HepG2 (cell line): ENCODE measurements around the gene SHMT1. TPM values are rescaled to one million over a fixed set of nuclear protein-coding genes. Genes with fewer than 3 reads are reported as not detected.
A peak's percentile ranks its signal among the peaks of the same experiment; 100 is the strongest.

ENCODE experiments used
- ATAC-seq: fragments of 200-7000 bp; cut with Tn5 transposase; 3 replicates; pipeline ENCODE4 v1.9.1; 2020; ENCODE audit warnings: mild to moderate bottlenecking, moderate library complexity
- BruUV-seq: library from RNA; stranded (reverse); fragments of 400-500 nt; replicated peaks from 2 replicates; lab custom pipeline; 2021; lab: Mats Ljungman, UMichigan
- CTCF ChIA-PET: fragments of 300-600 bp; formaldehyde crosslinking; extraction: SDS; loops from one replicate; lab custom pipeline; 2021; ENCODE audit warnings: low total read pairs, inconsistent platforms, low intra/inter-chr PET ratio; lab: Yijun Ruan, JAX
- POLR2A ChIA-PET: fragments of 350-600 bp; sonication (Branson Sonifier 250); formaldehyde crosslinking; loops from one replicate; lab custom pipeline; 2020; ENCODE audit warnings: antibody characterized with exemption, inconsistent platforms; lab: Yijun Ruan, JAX
- DNase-seq: peaks from one replicate; pipeline ENCODE4 v3.0.0-alpha.2; 2015; ENCODE audit warnings: low spot score
- FAIRE-seq: peaks from 3 replicates; lab custom pipeline; 2011; peaks lifted over from hg19 to GRCh38; lab: Jason Lieb, UNC
- H2AFZ ChIP-seq: one replicate; pipeline ENCODE4 v1.6.1; 2011; ENCODE audit warnings: low read length, inconsistent platforms
- H3K27ac ChIP-seq: fragments of 300-600 bp; 3 replicates; pipeline ENCODE4 v1.8.0; 2011; ENCODE audit warnings: mixed run types, mild to moderate bottlenecking, mixed read lengths, low read length, inconsistent platforms; ENCODE audit not compliant: insufficient read depth; ENCODE audit errors: extremely low read length
- H3K27me3 ChIP-seq, 2 experiments: fragments of 200-600 bp in 1 of 2; 2 replicates in 1 of 2; 3 replicates in 1 of 2; pipeline versions ENCODE4 v1.6.0 to v1.8.0; 2011; ENCODE audit warnings: low read length in 2 of 2, mild to moderate bottlenecking in 2 of 2, moderate library complexity in 2 of 2, inconsistent platforms in 1 of 2; ENCODE audit not compliant: insufficient read depth in 2 of 2, control insufficient read depth in 1 of 2
- H3K36me3 ChIP-seq, 2 experiments: fragments of 200-600 bp in 1 of 2; replicated peaks in 1 of 2; 2 replicates in 1 of 2; 3 replicates in 1 of 2; pipeline versions ENCODE4 v1.5.1 to v1.8.0; 2011; ENCODE audit warnings: low read length in 2 of 2, inconsistent platforms in 1 of 2; ENCODE audit not compliant: insufficient read depth in 2 of 2, control insufficient read depth in 1 of 2
- H3K4me1 ChIP-seq: 2 replicates; pipeline ENCODE4 v1.5.1; 2012; ENCODE audit warnings: low read length, inconsistent platforms; ENCODE audit not compliant: insufficient read depth
- H3K4me2 ChIP-seq: 2 replicates; pipeline ENCODE4 v1.6.0; 2011; ENCODE audit warnings: low read depth, low read length, inconsistent platforms
- H3K4me3 ChIP-seq, 3 experiments: fragments of 200-600 bp in 1 of 3; sonication (generic), shearing (Covaris generic) in 1 of 3; replicated peaks in 1 of 3; 2 replicates each; pipeline ENCODE4 v1.5.1; 2011 to 2016; ENCODE audit warnings: low read length in 3 of 3, inconsistent platforms in 2 of 3, low read depth in 2 of 3, mild to moderate bottlenecking in 2 of 3, control low read depth in 1 of 3, mixed read lengths in 1 of 3; ENCODE audit not compliant: insufficient read depth in 1 of 3
- H3K79me2 ChIP-seq: one replicate; pipeline ENCODE4 v1.6.1; 2011; ENCODE audit warnings: low read length, inconsistent platforms; ENCODE audit not compliant: insufficient read depth
- H3K9ac ChIP-seq: 2 replicates; pipeline ENCODE4 v1.6.0; 2011; ENCODE audit warnings: mild to moderate bottlenecking, low read depth, low read length, inconsistent platforms; ENCODE audit not compliant: insufficient read depth
- H3K9me3 ChIP-seq: 2 replicates; pipeline ENCODE4 v1.5.1; 2012; ENCODE audit warnings: mild to moderate bottlenecking, low read length
- H4K20me1 ChIP-seq: 2 replicates; pipeline ENCODE4 v1.6.0; 2011; ENCODE audit warnings: inconsistent platforms, mild to moderate bottlenecking, low read length, moderate library complexity; ENCODE audit not compliant: insufficient read depth
- AGO2 ChIP-seq: fragments of 200-400 bp; formaldehyde crosslinking; optimal IDR thresholded peaks from 2 replicates; pipeline ENCODE3; 2017; ENCODE audit warnings: mild to moderate bottlenecking, low read depth, low read length, moderate library complexity
- BCLAF1 ChIP-seq: fragments of 450-650 bp; IDR thresholded peaks from 2 replicates; pipeline ENCODE4 v1.6.1; 2017; ENCODE audit warnings: mild to moderate bottlenecking
- POLR2A ChIP-seq, 2 experiments: IDR thresholded peaks; 2 replicates each; pipeline ENCODE4 v1.6.1; 2011; ENCODE audit warnings: low read depth in 2 of 2, low read length in 2 of 2, mild to moderate bottlenecking in 1 of 2, moderate library complexity in 1 of 2; ENCODE audit not compliant: insufficient read depth in 1 of 2
- POLR2AphosphoS2 ChIP-seq: IDR thresholded peaks from 2 replicates; pipeline ENCODE4 v1.6.1; 2011; ENCODE audit warnings: low read depth, low read length, improper control_type of control experiment
- WIZ ChIP-seq: sonication (generic); formaldehyde crosslinking; IDR thresholded peaks from 2 replicates; pipeline ENCODE4 v1.5.1; 2020; ENCODE audit warnings: mild to moderate bottlenecking, missing genetic modification reagents
- ZNF121 ChIP-seq: sonication (generic); formaldehyde crosslinking; IDR thresholded peaks from 2 replicates; pipeline ENCODE4 v1.5.0; 2020; ENCODE audit warnings: mild to moderate bottlenecking, missing genetic modification reagents
- ZNF235 ChIP-seq: sonication (generic); formaldehyde crosslinking; IDR thresholded peaks from 2 replicates; pipeline ENCODE4 v1.8.1; 2023; ENCODE audit warnings: mild to moderate bottlenecking, missing genetic modification reagents, borderline replicate concordance
- ZNF34 ChIP-seq: sonication (generic); formaldehyde crosslinking; IDR thresholded peaks from 2 replicates; pipeline ENCODE4 v1.4.0; 2020; ENCODE audit warnings: mild to moderate bottlenecking, missing genetic modification reagents, borderline replicate concordance
- ZNF619 ChIP-seq: sonication (generic); formaldehyde crosslinking; IDR thresholded peaks from 2 replicates; pipeline ENCODE4 v1.4.0; 2020; ENCODE audit warnings: mild to moderate bottlenecking, missing genetic modification reagents
- WGBS: methylation state at CpG from one replicate; pipeline ENCODE4 v1.1.6; 2017; ENCODE audit warnings: low lambda C conversion rate; 5-methylcytosine and 5-hydroxymethylcytosine counted together
- in situ Hi-C: cut with HindIII; loops from 2 replicates; pipeline ENCODE4 v1.10.0; 2017; ENCODE audit warnings: low pct_unique_long_range_greater_than_20kb; ENCODE audit not compliant: extremely low pct_ligation_motif_present
- intact Hi-C: fragments of 100-400 bp; cut with micrococcal nuclease; formaldehyde crosslinking; loops from one replicate; pipeline ENCODE4 v1.10.0; 2022; ENCODE audit not compliant: unreplicated experiment
- polyA plus RNA-seq, 8 experiments: library from polyadenylated mRNA; depleted of rRNA in 3 of 8; stranded (reverse) in 7 of 8; unstranded in 1 of 8; fragments of >200 nt; fragmentation: Illumina TruSeq in 4 of 8; extraction: Trizol in 4 of 8; gene quantifications; 2 replicates each; pipeline versions ENCODE4 v1.2.1 to v1.2.3, GENCODE V29; 2011 to 2016; ENCODE audit warnings: low read depth in 4 of 8, missing spikeins in 1 of 8, mixed read lengths in 1 of 8; ENCODE audit not compliant: insufficient read depth in 1 of 8
- total RNA-seq, 5 experiments: library from RNA; depleted of rRNA; stranded (reverse); fragments of >200 nt; fragmentation: Illumina TruSeq; extraction: Trizol; gene quantifications; 2 replicates each; pipeline ENCODE4 v1.2.3, GENCODE V29; 2016; ENCODE audit warnings: low read depth in 1 of 5
- TF ChIP-seq, protein P1 (sequence below): sonication (generic); formaldehyde crosslinking; IDR thresholded peaks from 2 replicates; pipeline ENCODE4 v1.4.0; 2020; ENCODE audit warnings: mild to moderate bottlenecking, low read depth, missing genetic modification reagents
- TF ChIP-seq, protein P2 (sequence below): sonication (generic); formaldehyde crosslinking; IDR thresholded peaks from 2 replicates; pipeline ENCODE4 v1.4.0; 2020; ENCODE audit warnings: mild to moderate bottlenecking, missing genetic modification reagents
- TF ChIP-seq, protein P3 (sequence below): IDR thresholded peaks from 2 replicates; pipeline ENCODE4 v1.6.1; 2016; ENCODE audit warnings: missing compliant biosample characterization, missing genetic modification reagents, borderline replicate concordance
- TF ChIP-seq, protein P4 (sequence below): sonication (generic); formaldehyde crosslinking; IDR thresholded peaks from 2 replicates; pipeline ENCODE4 v1.4.0; 2020; ENCODE audit warnings: mild to moderate bottlenecking, missing genetic modification reagents

SHMT1 gene
- total and polyA plus RNA-seq, 2 of the 13 experiments (the other 11 are each of a cell fraction or from before 2014, with no cell fraction given), result 21.3 to 48.8 TPM

GRCh38 chr17:18320301-18320700, 43.0 kb downstream of the SHMT1 start:
- ChIA-PET CTCF (no interaction called here), POLR2A (no interaction called here)
- TF ChIP-seq, protein P1, sequence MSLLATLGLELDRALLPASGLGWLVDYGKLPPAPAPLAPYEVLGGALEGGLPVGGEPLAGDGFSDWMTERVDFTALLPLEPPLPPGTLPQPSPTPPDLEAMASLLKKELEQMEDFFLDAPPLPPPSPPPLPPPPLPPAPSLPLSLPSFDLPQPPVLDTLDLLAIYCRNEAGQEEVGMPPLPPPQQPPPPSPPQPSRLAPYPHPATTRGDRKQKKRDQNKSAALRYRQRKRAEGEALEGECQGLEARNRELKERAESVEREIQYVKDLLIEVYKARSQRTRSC, result no peak
- no peak for TF ChIP-seq ZNF235
- TF ChIP-seq, protein P2, sequence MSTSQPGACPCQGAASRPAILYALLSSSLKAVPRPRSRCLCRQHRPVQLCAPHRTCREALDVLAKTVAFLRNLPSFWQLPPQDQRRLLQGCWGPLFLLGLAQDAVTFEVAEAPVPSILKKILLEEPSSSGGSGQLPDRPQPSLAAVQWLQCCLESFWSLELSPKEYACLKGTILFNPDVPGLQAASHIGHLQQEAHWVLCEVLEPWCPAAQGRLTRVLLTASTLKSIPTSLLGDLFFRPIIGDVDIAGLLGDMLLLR (CRISPR knock-in tag), result no peak
- TF ChIP-seq ZNF34, result no peak
- TF ChIP-seq, protein P3, sequence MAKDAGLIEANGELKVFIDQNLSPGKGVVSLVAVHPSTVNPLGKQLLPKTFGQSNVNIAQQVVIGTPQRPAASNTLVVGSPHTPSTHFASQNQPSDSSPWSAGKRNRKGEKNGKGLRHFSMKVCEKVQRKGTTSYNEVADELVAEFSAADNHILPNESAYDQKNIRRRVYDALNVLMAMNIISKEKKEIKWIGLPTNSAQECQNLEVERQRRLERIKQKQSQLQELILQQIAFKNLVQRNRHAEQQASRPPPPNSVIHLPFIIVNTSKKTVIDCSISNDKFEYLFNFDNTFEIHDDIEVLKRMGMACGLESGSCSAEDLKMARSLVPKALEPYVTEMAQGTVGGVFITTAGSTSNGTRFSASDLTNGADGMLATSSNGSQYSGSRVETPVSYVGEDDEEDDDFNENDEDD (CRISPR knock-in tag), result no peak
- no peak for TF ChIP-seq ZNF121 (CRISPR knock-in tag)
- TF ChIP-seq POLR2A (IDR thresholded peaks at IDR 0.05; ENCODE audit: insufficient read depth in 1 of 2, low read depth in 2 of 2, low read length in 2 of 2), result 0 out of 4 replicates have a peak, but pooled peaks of 1 of the 2 experiments have one; percentile 13
- TF ChIP-seq BCLAF1, result no peak
- TF ChIP-seq, protein P4, sequence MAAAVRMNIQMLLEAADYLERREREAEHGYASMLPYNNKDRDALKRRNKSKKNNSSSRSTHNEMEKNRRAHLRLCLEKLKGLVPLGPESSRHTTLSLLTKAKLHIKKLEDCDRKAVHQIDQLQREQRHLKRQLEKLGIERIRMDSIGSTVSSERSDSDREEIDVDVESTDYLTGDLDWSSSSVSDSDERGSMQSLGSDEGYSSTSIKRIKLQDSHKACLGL (CRISPR knock-in tag), result 0 out of 2 replicates have a peak, but pooled peaks have one; percentile 33
- TF ChIP-seq WIZ, result no peak
- TF ChIP-seq ZNF619 (CRISPR knock-in tag), result no peak
- peak; percentile 52 for TF ChIP-seq AGO2
- TF ChIP-seq POLR2AphosphoS2, result no peak
- peaks cover 18% of the 10 kb centered on the region for H4K20me1 ChIP-seq
- H3K79me2 ChIP-seq, result peaks cover 53% of the 10 kb centered on the region
- H2AFZ ChIP-seq, result no peak overlapping the region
- WGBS, result 96% methylated on average over 4 of the region's 7 CpGs
- no TSS peak for BruUV-seq
- no peaks in the 10 kb centered on the region for H3K9me3 ChIP-seq
- 0 out of 2 replicates have a peak overlapping the region, but pooled peaks have one; percentile 13 for H3K9ac ChIP-seq
- FAIRE-seq, result no peak
- H3K27ac ChIP-seq, result no peak overlapping the region
- peaks cover 53% of the 10 kb centered on the region for H3K4me1 ChIP-seq
- peaks cover 25 to 35% of the 10 kb centered on the region in 2 experiments for H3K36me3 ChIP-seq
- ATAC-seq, result no peak
- H3K4me2 ChIP-seq, result peak overlapping the region; percentile 49
- intact Hi-C loops (no loop called here), in situ Hi-C loops (no loop called here)
- H3K27me3 ChIP-seq, result no peaks in the 10 kb centered on the region; a peak in 1 of 5 replicates
- no peak for DNase-seq
- H3K4me3 ChIP-seq, result no peak overlapping the region
